Mesothelial cell of epicardium (in vitro differentiated cells): ENCODE results near the gene THBS4. TPM values are rescaled to one million over a fixed set of nuclear protein-coding genes. Genes with fewer than 3 reads are reported as not detected.

Experiments used
- DNase-seq, 2 experiments: peaks; one replicate each; pipeline ENCODE4 v3.0.0; 2021; ENCODE audit warnings: low spot score in 2 of 2; ENCODE audit not compliant: unreplicated experiment in 2 of 2
- H3K27ac Mint-ChIP-seq: 2 replicates; pipeline ENCODE4 v1.8.0; 2021; ENCODE audit warnings: mixed read lengths
- H3K27me3 Mint-ChIP-seq: 2 replicates; pipeline ENCODE4 v1.8.0; 2021; ENCODE audit warnings: low read depth, mixed read lengths
- H3K36me3 Mint-ChIP-seq: 2 replicates; pipeline ENCODE4 v1.8.0; 2021; ENCODE audit warnings: mixed read lengths
- H3K4me1 Mint-ChIP-seq: 2 replicates; pipeline ENCODE4 v1.8.0; 2021; ENCODE audit warnings: mixed read lengths
- H3K4me3 Mint-ChIP-seq: 2 replicates; pipeline ENCODE4 v1.8.0; 2021; ENCODE audit warnings: mild to moderate bottlenecking, moderate library complexity, mixed read lengths
- H3K9me3 Mint-ChIP-seq: 2 replicates; pipeline ENCODE4 v1.8.0; 2021; ENCODE audit warnings: mixed read lengths
- CTCF ChIP-seq: fragments of 200-600 bp; sonication (generic); IDR thresholded peaks from one replicate; pipeline ENCODE4 v1.5.0; 2021; ENCODE audit warnings: antibody characterized with exemption; ENCODE audit not compliant: unreplicated experiment
- total RNA-seq: library from RNA; stranded (reverse); gene quantifications from 3 replicates; pipeline ENCODE4 v1.2.1, GENCODE V29; 2021

THBS4 gene
- total RNA-seq, 1 donor from 2014 or later, result 17.3 TPM

DNA sequence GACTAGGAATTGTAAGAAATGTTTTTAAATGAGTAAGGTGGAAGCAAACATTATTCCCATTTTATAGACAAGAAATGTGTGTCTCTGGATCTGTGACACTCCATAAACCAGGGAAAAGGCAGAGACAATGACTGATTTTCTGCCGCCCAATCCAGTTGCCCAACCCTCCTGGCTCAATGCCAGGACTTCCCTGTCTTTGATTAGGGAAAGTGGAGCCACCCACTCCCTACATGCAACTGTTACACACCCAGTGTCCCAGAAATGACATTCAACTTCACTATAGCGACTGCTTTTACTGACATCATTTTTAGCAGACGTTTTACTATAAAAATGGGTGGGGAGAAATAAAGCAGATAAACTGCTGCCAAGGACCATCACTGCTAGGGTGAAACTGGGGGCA lies 79.7 kb downstream of the THBS4 start:
- TF ChIP-seq CTCF, result no peak
- no peak for DNase-seq
- H3K27me3 Mint-ChIP-seq, result no peaks in the 10 kb centered on the region
- peaks cover 23% of the 10 kb centered on the region for H3K36me3 Mint-ChIP-seq
- H3K27ac Mint-ChIP-seq, result no peak overlapping the region
- H3K9me3 Mint-ChIP-seq, result peaks cover 13% of the 10 kb centered on the region
- H3K4me1 Mint-ChIP-seq, result peaks cover 56% of the 10 kb centered on the region
- no peak overlapping the region for H3K4me3 Mint-ChIP-seq

DNA sequence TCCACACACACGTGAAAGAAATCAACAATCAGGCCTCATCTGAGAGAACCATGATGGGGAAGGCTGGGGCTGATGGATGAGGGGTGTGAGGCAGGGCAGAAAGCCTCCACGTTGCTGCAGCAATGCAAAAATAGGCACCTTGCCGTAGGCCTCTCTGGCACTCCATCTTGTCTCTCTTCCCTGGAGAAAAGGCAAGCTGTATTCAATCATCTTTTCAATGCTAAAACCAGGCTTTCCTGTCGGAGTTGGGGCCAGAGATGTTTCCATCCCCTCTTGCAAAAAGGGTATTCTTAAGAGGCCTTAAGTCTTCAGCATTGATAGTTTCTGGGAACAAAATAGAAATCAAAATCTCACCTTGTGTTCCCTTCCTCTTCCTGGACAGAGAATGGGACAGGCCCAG lies 80.9 kb downstream of the THBS4 start:
- peak overlapping the region; percentile 86 for H3K27ac Mint-ChIP-seq

GRCh38 chr5:80116465-80116864 lies 81.3 kb downstream of the THBS4 start:
- H3K4me1 Mint-ChIP-seq, result peaks cover 40% of the 10 kb centered on the region
- TF ChIP-seq CTCF, result no peak
- no peaks in the 10 kb centered on the region for H3K27me3 Mint-ChIP-seq
- H3K27ac Mint-ChIP-seq, result peak overlapping the region; percentile 86
- no peak for DNase-seq
- H3K36me3 Mint-ChIP-seq, result peaks cover 23% of the 10 kb centered on the region
- peaks cover 13% of the 10 kb centered on the region for H3K9me3 Mint-ChIP-seq
- no peak overlapping the region for H3K4me3 Mint-ChIP-seq

More for the DNA sequence above, 80.9 kb downstream of the THBS4 start:
- Mint-ChIP-seq H3K9me3 (peaks cover 13% of the 10 kb centered on the region), H3K4me1 (peaks cover 44% of the 10 kb centered on the region), H3K36me3 (peaks cover 23% of the 10 kb centered on the region), H3K4me3 (no peak overlapping the region), H3K27me3 (no peaks in the 10 kb centered on the region)
- DNase-seq, result no peak
- TF ChIP-seq CTCF, result no peak

- Mint-ChIP-seq H3K36me3 (peaks cover 24% of the 10 kb centered on the region), H3K27me3 (no peaks in the 10 kb centered on the region), H3K9me3 (peaks cover 13% of the 10 kb centered on the region), H3K4me3 (no peak overlapping the region), H3K4me1 (peaks cover 30% of the 10 kb centered on the region), H3K27ac (no peak overlapping the region)
- no peak for DNase-seq
- no peak for TF ChIP-seq CTCF
These were observed 82.3 kb downstream of the THBS4 start for GRCh38 chr5:80117446-80117845.

DNA sequence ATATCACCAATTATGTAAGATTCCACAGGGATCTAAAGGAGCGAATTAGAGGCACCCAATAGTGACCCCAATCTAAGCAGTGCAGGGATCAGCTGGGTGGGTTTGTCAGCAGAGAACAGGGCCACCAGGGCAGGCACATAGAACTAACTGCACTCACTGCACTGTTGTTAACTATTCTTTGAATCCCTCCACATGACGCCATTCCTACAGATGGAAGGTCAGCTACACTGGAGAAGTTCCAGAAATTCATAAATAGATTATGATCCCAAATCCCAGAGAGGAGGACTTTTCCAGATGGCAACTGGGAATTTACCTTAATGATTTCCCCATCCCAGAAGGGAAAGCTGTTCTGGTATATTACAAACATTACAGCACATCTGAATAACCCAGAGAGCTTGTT lies 84.2 kb downstream of the THBS4 start:
- no peak for TF ChIP-seq CTCF
- no peak for DNase-seq
- Mint-ChIP-seq H3K4me1 (peaks cover 20% of the 10 kb centered on the region), H3K27ac (no peak overlapping the region), H3K36me3 (peaks cover 15% of the 10 kb centered on the region), H3K4me3 (no peak overlapping the region), H3K27me3 (no peaks in the 10 kb centered on the region), H3K9me3 (peaks cover 8% of the 10 kb centered on the region)

DNA sequence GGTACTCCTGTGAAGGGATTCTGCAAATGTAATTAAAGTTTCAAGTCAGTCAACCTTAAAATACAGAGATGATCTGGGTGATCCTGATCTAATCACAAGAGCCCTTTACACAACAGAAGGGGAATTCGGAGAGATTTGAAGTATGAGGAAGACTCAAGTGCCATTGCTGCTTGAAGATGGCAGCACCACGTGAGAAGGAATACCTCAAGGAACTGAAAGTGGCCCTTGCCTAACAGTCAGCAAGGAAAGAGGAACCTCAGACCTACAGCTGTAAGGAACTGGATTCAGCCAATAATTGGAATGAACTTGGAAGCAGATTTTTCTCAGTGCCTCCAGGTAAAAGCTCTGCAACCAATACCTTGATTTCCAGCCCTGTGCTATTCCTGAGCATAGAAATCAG lies 87.4 kb downstream of the THBS4 start:
- DNase-seq, result no peak
- Mint-ChIP-seq H3K27me3 (no peaks in the 10 kb centered on the region), H3K36me3 (peaks cover 19% of the 10 kb centered on the region), H3K4me3 (no peak overlapping the region), H3K27ac (no peak overlapping the region), H3K9me3 (peaks cover 17% of the 10 kb centered on the region), H3K4me1 (peaks cover 11% of the 10 kb centered on the region)
- TF ChIP-seq CTCF, result no peak
